Hematopoietic multipotent progenitor cell treated with erythropoietin and hydrocortisone succinate and interleukin-3 and kit ligand, for 17 days (in vitro differentiated cells): ENCODE measurements around the gene MKRN1.
"Not testable (repeated sequence)": the region's sequence is repeated elsewhere in the genome, so short reads cannot be mapped to it uniquely, and the experiment has no call there.

Experiments used
- DNase-seq: peaks from one replicate; pipeline ENCODE4 v3.0.0-alpha.2; 2015; ENCODE audit warnings: low spot score

Gene MKRN1

DNA sequence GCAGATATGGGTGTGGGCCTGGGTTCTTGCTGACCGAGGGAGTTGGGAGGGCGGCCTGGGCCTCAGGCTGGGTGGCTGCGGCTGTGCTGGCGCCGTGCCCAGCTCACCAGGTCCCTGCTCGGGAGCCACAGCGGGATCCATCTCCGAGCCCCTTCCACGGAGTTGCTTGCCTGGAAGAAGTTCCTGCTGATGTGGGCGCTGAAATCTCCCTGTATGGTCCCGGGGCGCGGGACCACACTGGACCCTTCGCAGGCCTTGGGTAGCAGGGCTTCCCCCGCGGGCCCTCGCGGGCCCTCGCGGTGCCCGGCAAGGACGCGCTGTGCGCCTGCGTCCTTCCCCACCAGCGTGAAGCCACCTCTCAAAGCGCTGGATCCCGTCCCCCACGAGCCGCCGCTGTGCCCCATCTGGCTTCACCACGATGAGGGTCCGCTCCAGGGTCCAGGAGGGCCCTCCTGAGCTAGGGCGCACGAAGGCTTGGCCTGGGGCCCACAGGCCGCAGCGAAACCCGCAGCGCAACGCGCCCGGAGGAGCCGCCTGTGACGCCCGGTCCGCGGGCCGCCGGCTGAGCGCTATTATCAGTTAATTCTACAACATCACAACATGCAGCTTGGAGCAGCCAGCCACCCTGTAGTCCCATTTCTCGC lies 43.9 kb downstream of the MKRN1 start:
- no peak for DNase-seq

DNA sequence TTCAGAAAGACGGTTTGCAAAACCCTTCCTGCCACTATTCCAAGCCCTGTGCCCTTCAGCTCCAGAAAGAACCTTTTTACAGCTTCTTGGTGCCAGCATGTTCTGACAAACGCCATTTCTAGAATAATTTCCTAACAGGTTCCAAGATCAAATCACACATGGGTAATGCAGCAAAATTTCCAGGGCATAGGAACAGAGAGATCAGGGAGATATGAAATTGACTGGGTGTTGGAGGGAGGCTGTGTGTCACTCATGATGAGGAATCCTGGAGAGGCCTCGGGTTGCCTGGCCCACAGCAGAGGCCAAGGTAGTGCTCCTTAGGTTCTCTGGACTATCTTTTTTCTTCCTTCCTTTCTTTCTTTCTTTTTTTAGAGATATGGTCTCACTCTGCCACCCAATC lies 45.9 kb downstream of the MKRN1 start:
- no peak for DNase-seq

DNA sequence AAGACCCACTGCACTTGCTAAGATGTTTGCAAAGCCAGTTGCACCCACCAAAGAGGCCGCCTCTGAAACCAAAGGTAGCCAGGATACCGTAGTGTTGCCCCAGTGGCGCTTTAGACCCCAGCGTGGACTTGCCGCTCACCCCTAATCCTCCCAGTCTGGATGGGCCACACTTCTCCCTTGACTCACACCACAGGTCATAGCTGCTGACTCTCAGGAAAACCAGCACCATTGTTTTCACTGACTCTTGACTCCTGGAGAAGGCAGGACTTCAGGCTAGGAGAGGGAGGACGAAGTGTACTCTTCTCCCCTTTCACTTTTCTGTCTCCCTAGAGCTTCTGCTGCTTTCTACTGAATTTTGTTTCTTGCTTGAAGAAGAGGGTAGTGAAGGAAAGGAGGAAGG lies 53.2 kb downstream of the MKRN1 start:
- DNase-seq, result no peak

DNA sequence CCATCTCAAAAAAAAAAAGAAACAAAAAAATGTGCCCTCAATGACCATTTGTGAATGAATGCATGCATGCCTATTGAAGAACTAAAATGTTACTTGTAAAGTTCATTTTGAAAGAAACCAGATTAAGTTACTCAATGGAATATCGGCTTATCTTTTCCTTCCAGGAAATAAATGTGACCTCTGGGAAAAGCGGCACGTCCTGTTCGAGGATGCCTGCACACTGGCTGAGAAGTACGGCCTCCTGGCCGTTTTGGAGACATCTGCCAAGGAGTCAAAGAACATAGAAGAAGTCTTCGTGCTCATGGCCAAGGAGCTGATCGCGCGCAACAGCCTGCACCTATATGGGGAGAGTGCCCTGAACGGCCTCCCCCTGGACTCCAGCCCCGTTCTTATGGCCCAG lies 53.6 kb downstream of the MKRN1 start:
- no peak for DNase-seq

DNA sequence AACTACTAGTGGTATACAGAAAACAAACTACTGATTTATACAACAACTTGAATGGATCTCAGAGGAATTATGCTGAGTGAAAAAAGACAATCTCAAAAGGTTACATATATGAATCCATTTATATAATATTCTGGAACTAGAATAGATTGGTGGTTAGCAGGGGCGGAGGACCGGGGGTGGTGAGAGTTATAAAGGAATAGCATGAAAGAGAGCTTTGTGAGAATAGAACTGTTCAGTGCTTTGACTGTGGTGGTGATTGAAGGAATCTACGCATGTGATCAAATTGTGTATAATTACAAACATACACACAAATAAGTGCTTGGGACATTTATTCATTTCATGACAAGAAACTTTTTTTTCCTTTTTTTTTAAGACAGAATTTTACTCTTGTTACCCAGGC lies 55.8 kb downstream of the MKRN1 start:
- DNase-seq, result no peak

DNA sequence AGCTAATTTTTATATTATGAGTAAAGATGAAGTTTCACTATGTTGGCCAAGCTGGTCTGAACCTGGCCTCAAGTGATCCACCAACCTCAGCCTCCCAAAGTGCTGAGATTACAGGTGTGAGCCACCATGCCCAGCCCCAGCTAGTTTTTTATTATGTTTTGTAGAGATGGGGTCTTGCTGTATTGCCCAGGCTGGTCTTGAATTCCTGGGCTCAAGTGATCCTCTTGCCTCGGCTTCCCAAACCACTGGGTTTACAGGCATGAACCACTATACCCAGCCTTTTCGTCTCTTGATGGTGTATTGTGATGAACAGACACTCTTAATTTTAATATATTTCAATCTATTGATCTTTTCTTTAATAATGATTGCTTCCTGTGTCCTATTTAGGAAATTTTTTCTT lies 57.8 kb downstream of the MKRN1 start:
- no peak for DNase-seq

DNA sequence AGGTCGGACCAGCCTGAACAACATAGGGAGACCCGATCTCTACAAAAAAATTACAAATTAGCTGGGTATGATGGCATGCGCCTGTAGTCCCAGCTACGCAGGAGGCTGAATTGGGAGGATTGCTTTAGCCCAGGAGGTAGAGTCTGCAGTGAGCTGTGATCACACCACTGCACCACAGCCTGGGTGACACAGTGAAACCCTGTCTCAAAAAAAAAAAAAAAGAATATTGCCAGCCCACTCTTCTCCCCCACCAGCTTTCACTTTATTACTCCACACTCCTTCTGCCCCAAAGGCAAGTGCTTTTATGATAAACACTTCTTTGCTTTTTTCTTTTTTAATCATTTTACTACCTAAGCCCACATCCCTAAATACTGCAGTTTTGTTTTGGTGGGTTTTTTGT lies 60.7 kb downstream of the MKRN1 start:
- no peak for DNase-seq

DNA sequence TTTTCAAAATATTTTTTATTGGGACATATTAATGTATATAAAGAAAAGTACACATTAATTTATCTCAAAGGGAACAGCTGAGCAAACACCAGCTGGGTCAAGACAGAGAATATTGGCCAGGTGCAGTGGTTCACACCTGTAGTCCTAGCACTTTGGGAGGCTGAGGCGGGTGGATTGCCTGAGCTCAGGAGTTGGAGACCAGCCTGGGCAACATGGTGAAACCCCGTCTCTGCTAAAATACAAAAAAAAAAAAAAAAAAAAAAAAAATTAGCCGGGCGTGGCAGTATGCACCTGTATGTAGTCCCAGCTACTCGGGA lies 61.2 kb downstream of the MKRN1 start:
- DNase-seq, result not testable (repeated sequence)

DNA sequence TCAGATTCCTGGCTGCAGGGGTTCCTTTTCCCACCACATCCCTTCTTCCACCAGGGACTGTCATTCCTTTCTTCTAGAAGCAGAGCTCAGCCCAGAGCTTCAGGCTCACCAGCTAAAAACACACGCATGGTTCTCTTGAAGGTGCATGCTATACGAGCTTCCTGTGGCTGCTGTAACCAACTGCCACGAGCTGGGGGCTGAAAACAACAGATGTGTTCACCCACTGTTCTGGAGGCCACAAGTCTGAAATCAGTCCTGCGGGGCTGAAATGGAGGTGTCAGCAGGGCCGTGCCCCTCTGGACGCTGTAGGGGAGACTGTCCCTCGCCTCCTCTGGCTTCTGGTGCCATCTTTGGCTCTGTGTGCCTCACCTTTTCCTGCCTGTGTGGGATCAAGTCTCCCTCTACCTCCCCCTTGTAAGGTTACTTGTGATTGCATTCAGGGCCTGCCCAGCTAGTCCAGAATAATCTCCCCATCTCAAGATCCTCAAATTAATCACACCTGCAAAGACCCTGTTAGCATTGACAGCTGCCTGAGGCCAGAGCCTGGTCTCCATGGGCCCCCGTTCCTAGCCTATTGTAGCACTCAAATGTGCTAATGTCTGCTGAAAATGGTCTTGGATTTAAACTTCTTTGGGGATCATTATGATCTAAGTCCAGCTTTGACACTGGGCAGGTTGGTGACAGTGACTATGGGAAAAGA lies 61.7 kb downstream of the MKRN1 start:
- DNase-seq, result no peak

DNA sequence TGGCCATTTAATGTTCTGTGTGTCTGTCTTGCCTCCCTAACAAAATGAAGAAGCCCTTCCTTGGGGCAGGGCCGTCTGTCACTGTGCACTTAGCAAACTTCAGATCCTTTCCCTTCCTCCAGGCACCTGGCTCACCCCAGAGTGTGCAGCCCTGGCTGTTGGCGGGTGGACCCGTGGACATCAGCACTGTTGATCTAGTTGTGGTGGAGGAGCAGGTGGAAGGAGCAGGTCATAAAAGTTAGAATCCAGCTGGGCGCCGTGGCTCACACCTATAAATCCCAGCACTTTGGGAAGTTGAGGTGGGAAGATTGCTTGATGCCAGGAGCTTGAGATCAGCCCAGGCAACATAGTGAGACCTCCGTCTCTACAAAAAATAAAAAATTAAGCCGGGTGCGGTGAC lies 62.7 kb downstream of the MKRN1 start:
- DNase-seq, result no peak

DNA sequence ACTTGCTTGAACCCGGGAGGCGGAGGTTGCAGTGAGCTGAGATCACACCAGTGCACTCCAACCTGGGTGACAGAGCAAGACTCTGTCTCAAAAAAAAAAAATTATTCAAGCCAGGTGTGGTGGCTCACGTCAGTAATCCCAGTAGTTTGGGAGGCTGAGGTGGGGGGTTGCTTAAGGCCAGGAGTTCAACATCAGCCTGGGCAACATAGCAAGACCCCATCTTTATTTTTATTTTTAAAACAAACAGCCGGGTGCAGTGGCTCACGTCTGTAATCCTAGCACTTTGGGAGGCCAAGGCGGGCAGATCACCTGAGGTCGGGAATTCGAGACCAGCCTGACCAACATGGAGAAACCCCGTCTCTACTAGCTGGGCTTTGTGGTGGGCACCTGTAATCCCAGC lies 63.5 kb downstream of the MKRN1 start:
- not testable (repeated sequence) for DNase-seq

DNA sequence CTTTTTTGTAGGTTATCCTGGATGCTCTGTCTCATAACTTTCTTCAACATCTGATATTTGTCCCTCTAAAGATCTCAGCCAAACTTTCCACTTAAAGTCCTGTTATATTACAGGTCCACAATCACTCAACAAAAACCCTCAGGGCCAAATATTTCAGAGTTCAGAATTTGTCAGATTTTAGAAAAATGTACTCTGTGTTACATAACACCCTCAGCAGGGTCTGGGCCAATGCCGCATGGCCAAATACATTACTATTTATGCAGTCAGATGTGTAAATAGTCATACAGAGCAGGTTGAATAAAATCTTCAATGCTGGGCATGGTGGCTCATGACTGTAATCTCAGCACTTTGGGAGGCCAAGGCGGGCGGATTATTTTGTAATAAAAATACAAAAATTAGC lies 63.9 kb downstream of the MKRN1 start:
- DNase-seq, result no peak

DNA sequence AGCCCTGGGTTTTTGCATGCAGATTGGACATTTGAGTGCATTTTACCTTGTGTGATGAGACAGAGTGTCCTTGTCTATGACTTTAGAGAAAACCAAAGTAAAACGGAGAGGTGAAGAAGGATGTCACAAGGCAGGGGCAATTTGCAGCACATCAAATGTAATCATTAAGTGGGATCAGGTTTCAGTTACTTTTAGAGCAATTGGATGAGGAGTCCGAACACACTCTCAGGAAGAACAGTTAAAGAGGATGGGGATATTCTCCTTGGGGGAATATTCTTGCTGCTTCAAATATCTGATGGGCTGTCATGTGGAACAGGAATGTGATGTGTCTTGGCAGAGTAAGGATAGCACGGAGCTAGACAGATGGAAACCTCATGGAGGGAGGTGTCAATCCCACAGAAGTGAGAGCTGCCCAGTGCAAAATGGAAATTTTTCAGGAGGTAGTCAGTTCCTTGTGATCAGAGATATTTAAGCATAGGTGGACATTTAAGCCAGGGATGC lies 74.7 kb downstream of the MKRN1 start:
- no peak for DNase-seq

DNA sequence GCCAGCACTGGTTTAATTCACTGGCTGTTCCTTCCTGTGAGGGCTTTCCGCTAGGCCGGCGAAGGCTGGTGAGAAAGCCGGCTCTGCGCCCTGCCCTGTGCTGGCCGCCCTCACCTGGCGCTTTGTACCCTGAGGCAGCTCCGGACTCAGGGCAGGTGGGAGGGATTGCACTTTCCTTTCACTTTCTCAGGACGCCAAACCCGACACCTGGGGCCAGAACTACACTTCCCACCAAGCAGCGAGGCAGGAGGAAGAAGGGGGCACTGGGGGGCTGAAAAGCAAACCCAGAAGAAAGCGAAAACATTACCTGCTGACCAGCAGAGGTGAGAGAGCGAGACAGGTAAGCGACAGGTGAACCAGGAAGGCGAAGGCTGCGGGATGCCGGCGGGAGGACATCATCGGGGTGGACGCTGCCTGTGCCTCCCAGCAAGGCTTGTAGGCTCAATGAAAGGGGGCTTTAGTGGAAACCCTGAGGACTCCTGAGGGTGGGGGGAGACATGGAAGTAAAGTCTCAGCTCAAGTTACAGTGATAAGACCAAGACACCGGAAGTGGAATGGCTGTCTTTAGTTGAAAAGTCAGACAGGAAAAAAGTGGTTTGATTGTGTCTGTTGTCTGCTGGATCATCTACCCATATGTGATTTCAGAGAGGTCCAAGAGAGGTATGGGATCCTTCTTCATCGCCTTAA lies 75.3 kb downstream of the MKRN1 start, which contains the start of gene RAB19:
Gene RAB19, plus strand, starts transcription at position 181 of the 687 bp plus-strand sequence. CDS start 3,589 bp downstream, outside the sequence.
- DNase-seq, result no peak
